A673 (cell line): Measurements from ENCODE around the gene SUSD1.

Source experiments
- EZH2 ChIP-seq: fragments of 200-600 bp; sonication (generic); IDR thresholded peaks from 2 replicates; pipeline ENCODE4 v1.6.1; 2017; ENCODE audit warnings: borderline replicate concordance, low read depth, mild to moderate bottlenecking, mixed read lengths, antibody characterized with exemption, low read length; ENCODE audit not compliant: poor library complexity, severe bottlenecking
- TF ChIP-seq, protein P1 (sequence below): fragments of 300-800, 200-600 bp; sonication (generic); conservative IDR thresholded peaks from 2 replicates; pipeline ENCODE4 v1.5.1; 2017; ENCODE audit warnings: low read depth, mild to moderate bottlenecking, antibody characterized with exemption, low read length, moderate library complexity, mixed read lengths

GRCh38 chr9:112140936-112141335 is 34.2 kb downstream of the SUSD1 start:
- TF ChIP-seq, protein P1, sequence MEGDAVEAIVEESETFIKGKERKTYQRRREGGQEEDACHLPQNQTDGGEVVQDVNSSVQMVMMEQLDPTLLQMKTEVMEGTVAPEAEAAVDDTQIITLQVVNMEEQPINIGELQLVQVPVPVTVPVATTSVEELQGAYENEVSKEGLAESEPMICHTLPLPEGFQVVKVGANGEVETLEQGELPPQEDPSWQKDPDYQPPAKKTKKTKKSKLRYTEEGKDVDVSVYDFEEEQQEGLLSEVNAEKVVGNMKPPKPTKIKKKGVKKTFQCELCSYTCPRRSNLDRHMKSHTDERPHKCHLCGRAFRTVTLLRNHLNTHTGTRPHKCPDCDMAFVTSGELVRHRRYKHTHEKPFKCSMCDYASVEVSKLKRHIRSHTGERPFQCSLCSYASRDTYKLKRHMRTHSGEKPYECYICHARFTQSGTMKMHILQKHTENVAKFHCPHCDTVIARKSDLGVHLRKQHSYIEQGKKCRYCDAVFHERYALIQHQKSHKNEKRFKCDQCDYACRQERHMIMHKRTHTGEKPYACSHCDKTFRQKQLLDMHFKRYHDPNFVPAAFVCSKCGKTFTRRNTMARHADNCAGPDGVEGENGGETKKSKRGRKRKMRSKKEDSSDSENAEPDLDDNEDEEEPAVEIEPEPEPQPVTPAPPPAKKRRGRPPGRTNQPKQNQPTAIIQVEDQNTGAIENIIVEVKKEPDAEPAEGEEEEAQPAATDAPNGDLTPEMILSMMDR: no peak
- TF ChIP-seq EZH2: no peak
